Measurements from ENCODE around the gene ZBTB40.

The ZBTB40 gene

DNA sequence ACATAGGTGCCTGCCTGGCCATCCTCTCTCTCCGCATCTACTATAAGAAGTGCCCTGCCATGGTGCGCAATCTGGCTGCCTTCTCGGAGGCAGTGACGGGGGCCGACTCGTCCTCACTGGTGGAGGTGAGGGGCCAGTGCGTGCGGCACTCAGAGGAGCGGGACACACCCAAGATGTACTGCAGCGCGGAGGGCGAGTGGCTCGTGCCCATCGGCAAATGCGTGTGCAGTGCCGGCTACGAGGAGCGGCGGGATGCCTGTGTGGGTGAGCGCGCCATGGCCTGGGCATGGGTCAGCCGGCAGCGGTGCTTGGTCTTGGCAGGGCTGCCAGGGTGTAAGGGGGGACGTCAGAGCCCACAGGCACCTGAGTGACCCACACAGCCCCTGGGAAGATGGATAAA is 125.0 kb downstream of the ZBTB40 start:
- Histone ChIP-seq H3K4me3 (ENCODE audit: low read depth, low read length) (no peak overlapping the region), H3K27ac (no peak overlapping the region), H3K36me3 (peaks cover 17% of the 10 kb centered on the region), H3K9me3 (ENCODE audit: severe bottlenecking) (no peaks in the 10 kb centered on the region), H3K27me3 (ENCODE audit: insufficient read depth, low read depth, severe bottlenecking) (no peaks in the 10 kb centered on the region)
- TF ChIP-seq, protein P1, sequence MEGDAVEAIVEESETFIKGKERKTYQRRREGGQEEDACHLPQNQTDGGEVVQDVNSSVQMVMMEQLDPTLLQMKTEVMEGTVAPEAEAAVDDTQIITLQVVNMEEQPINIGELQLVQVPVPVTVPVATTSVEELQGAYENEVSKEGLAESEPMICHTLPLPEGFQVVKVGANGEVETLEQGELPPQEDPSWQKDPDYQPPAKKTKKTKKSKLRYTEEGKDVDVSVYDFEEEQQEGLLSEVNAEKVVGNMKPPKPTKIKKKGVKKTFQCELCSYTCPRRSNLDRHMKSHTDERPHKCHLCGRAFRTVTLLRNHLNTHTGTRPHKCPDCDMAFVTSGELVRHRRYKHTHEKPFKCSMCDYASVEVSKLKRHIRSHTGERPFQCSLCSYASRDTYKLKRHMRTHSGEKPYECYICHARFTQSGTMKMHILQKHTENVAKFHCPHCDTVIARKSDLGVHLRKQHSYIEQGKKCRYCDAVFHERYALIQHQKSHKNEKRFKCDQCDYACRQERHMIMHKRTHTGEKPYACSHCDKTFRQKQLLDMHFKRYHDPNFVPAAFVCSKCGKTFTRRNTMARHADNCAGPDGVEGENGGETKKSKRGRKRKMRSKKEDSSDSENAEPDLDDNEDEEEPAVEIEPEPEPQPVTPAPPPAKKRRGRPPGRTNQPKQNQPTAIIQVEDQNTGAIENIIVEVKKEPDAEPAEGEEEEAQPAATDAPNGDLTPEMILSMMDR (IDR thresholded peaks at IDR 0.05; ENCODE audit: low read depth, low read length) = no peak
- no peak for DNase-seq

GRCh38 chr1:22578732-22579361 is 127.2 kb downstream of the ZBTB40 start:
- H3K9me3 ChIP-seq (ENCODE audit: severe bottlenecking) = no peaks in the 10 kb centered on the region
- TF ChIP-seq, protein P1 (IDR thresholded peaks at IDR 0.05; ENCODE audit: low read depth, low read length) = no peak
- H3K36me3 ChIP-seq = peaks cover 17% of the 10 kb centered on the region
- H3K4me3 ChIP-seq (ENCODE audit: low read depth, low read length) = no peak overlapping the region
- no peak for DNase-seq
- H3K27me3 ChIP-seq (ENCODE audit: insufficient read depth, low read depth, severe bottlenecking) = no peaks in the 10 kb centered on the region
- H3K27ac ChIP-seq = no peak overlapping the region

DNA sequence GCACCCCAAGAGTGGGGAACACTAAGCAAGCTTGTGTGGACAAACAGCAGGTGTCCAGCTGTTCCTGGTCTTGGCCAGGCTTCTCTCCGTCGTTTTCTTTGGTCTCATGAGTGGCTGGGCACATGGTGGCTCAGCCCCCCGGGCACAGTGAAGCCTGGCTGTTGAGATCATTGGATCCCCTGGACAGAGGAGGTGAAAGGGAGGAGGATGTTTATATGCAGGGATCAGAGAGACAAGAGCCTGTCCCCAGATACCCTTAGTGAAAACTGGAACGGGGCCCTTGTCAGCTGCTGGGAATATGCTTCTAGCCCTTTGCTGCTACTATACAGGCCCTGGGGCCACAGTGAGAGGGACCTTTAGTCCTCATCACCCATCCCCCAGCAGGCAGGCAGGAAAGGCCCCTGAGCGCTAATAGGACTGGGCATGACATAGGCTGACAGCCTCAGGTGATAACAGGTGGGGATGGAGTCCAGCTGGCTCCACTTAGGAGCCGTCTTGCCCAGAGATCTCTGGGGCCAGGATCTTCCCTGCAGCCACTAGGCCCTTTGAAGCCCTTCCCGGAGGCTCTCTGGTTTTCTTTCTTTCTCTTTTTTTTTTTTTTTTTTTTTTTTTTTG is 128.0 kb downstream of the ZBTB40 start:
- no peaks in the 10 kb centered on the region for H3K27me3 ChIP-seq (ENCODE audit: insufficient read depth, low read depth, severe bottlenecking)
- DNase-seq = no peak
- H3K27ac ChIP-seq = no peak overlapping the region
- no peak overlapping the region for H3K4me3 ChIP-seq (ENCODE audit: low read depth, low read length)
- H3K36me3 ChIP-seq = peaks cover 17% of the 10 kb centered on the region
- H3K9me3 ChIP-seq (ENCODE audit: severe bottlenecking) = no peaks in the 10 kb centered on the region
- TF ChIP-seq, protein P1 (IDR thresholded peaks at IDR 0.05; ENCODE audit: low read depth, low read length) = no peak

Measured in WERI-Rb-1 (cell line).